IMR-90 (cell line): ENCODE measurements around the gene CD164L2. TPM values are rescaled to one million over a fixed set of nuclear protein-coding genes. Genes with fewer than 3 reads are reported as not detected.

Experiments used
- ATAC-seq: fragments of 200-7000 bp; cut with Tn5 transposase; 2 replicates; pipeline ENCODE4 v1.9.1; 2020; ENCODE audit warnings: low read depth, mild to moderate bottlenecking, moderate library complexity
- BruUV-seq: library from RNA; stranded (reverse); fragments of 400-500 nt; replicated peaks from 2 replicates; lab custom pipeline; 2021; lab: Mats Ljungman, UMichigan
- CTCF ChIA-PET: fragments of 300-600 bp; formaldehyde crosslinking; extraction: SDS; loops from one replicate; lab custom pipeline; 2021; ENCODE audit warnings: antibody characterized with exemption; lab: Yijun Ruan, JAX
- POLR2A ChIA-PET: fragments of 300-600 bp; sonication (Branson Sonifier 250); formaldehyde crosslinking; loops from one replicate; lab custom pipeline; 2022; ENCODE audit warnings: antibody characterized with exemption; ENCODE audit not compliant: unreplicated experiment; lab: Charles Lee
- DNase-seq: peaks from one replicate; pipeline ENCODE4 v3.0.0; 2013
- H2AFZ ChIP-seq: replicated peaks from 2 replicates; pipeline ENCODE3; 2013; ENCODE audit warnings: low read length, mild to moderate bottlenecking; ENCODE audit not compliant: poor library complexity
- H2AK5ac ChIP-seq: 2 replicates; pipeline ENCODE4 v1.6.1; 2013; ENCODE audit warnings: low read depth, low read length, inconsistent platforms
- H2AK9ac ChIP-seq: replicated peaks from 2 replicates; pipeline ENCODE3; 2013; ENCODE audit warnings: mild to moderate bottlenecking, low read depth, low read length, moderate library complexity; ENCODE audit not compliant: poor library complexity
- H2BK120ac ChIP-seq: 2 replicates; pipeline ENCODE4 v1.6.1; 2013; ENCODE audit warnings: low read depth, low read length, inconsistent platforms
- H2BK15ac ChIP-seq: 3 replicates; pipeline ENCODE4 v1.6.1; 2013; ENCODE audit warnings: low read depth, low read length, inconsistent platforms
- H2BK20ac ChIP-seq: 2 replicates; pipeline ENCODE4 v1.6.1; 2013; ENCODE audit warnings: low read depth, mild to moderate bottlenecking, inconsistent platforms, low read length, moderate library complexity
- H2BK5ac ChIP-seq: 2 replicates; pipeline ENCODE4 v1.6.1; 2013; ENCODE audit warnings: mild to moderate bottlenecking, low read depth, low read length, inconsistent platforms; ENCODE audit not compliant: poor library complexity, severe bottlenecking
- H3K14ac ChIP-seq: replicated peaks from 2 replicates; pipeline ENCODE4 v1.6.1; 2013; ENCODE audit warnings: low read depth, low read length, inconsistent platforms
- H3K18ac ChIP-seq: 2 replicates; pipeline ENCODE4 v1.6.1; 2013; ENCODE audit warnings: low read depth, low read length, control low read depth
- H3K23ac ChIP-seq: 2 replicates; pipeline ENCODE4 v1.6.1; 2013; ENCODE audit warnings: low read depth, low read length, inconsistent platforms
- H3K27ac ChIP-seq: 2 replicates; pipeline ENCODE4 v1.5.1; 2013; ENCODE audit warnings: mild to moderate bottlenecking, control low read depth, low read length; ENCODE audit not compliant: insufficient read depth
- H3K27me3 ChIP-seq: 2 replicates; pipeline ENCODE4 v1.6.1; 2013; ENCODE audit warnings: low read length; ENCODE audit not compliant: control insufficient read depth, insufficient read depth
- H3K36me3 ChIP-seq: 2 replicates; pipeline ENCODE4 v1.6.1; 2013; ENCODE audit warnings: low read length, mixed read lengths; ENCODE audit not compliant: control insufficient read depth, insufficient read depth
- H3K4ac ChIP-seq: 2 replicates; pipeline ENCODE4 v1.6.1; 2013; ENCODE audit warnings: low read depth, low read length, inconsistent platforms
- H3K4me1 ChIP-seq: 2 replicates; pipeline ENCODE4 v1.6.1; 2013; ENCODE audit warnings: low read length, mixed read lengths; ENCODE audit not compliant: control insufficient read depth, insufficient read depth
- H3K4me2 ChIP-seq: 2 replicates; pipeline ENCODE4 v1.6.1; 2013; ENCODE audit warnings: low read depth, mild to moderate bottlenecking, control low read depth, low read length, moderate library complexity
- H3K4me3 ChIP-seq: 2 replicates; pipeline ENCODE4 v1.5.1; 2013; ENCODE audit warnings: low read depth, mild to moderate bottlenecking, control low read depth, low read length, moderate library complexity; ENCODE audit not compliant: insufficient read depth
- H3K56ac ChIP-seq: 2 replicates; pipeline ENCODE4 v1.6.1; 2013; ENCODE audit warnings: low read length, inconsistent platforms; ENCODE audit not compliant: insufficient read depth; ENCODE audit errors: extremely low read depth
- H3K79me1 ChIP-seq, 2 experiments: 2 replicates each; pipeline ENCODE4 v1.6.1; 2013; ENCODE audit warnings: low read length in 2 of 2, inconsistent platforms in 1 of 2, low read depth in 1 of 2
- H3K9ac ChIP-seq: 2 replicates; pipeline ENCODE4 v1.6.1; 2013; ENCODE audit warnings: low read depth, low read length, control low read depth
- H3K9me1 ChIP-seq: 2 replicates; pipeline ENCODE4 v1.6.1; 2013; ENCODE audit warnings: low read length, inconsistent platforms; ENCODE audit not compliant: insufficient read depth
- H3K9me3 ChIP-seq: 2 replicates; pipeline ENCODE4 v1.6.1; 2013; ENCODE audit warnings: low read length; ENCODE audit not compliant: control insufficient read depth, insufficient read depth
- H4K20me1 ChIP-seq: 2 replicates; pipeline ENCODE4 v1.6.1; 2013; ENCODE audit warnings: low read length, inconsistent platforms; ENCODE audit not compliant: insufficient read depth
- H4K5ac ChIP-seq: 2 replicates; pipeline ENCODE4 v1.6.1; 2013; ENCODE audit warnings: mild to moderate bottlenecking, low read depth, low read length, control low read depth
- H4K8ac ChIP-seq, 2 experiments: 2 replicates each; pipeline ENCODE4 v1.6.1; 2013; ENCODE audit warnings: low read depth in 2 of 2, low read length in 2 of 2, control low read depth in 1 of 2, inconsistent platforms in 1 of 2
- H4K91ac ChIP-seq: 2 replicates; pipeline ENCODE4 v1.6.1; 2013; ENCODE audit warnings: low read depth, low read length, inconsistent platforms; ENCODE audit not compliant: insufficient read depth
- BHLHE40 ChIP-seq: fragments of 150-350 bp; IDR thresholded peaks from 2 replicates; pipeline ENCODE4 v1.6.1; 2016; ENCODE audit warnings: mild to moderate bottlenecking, low read depth, low read length
- CEBPB ChIP-seq: IDR thresholded peaks from 2 replicates; pipeline ENCODE4 v1.6.1; 2012; ENCODE audit warnings: low read depth, low read length, improper control_type of control experiment
- CHD1 ChIP-seq: IDR thresholded peaks from 2 replicates; pipeline ENCODE4 v1.6.1; 2012; ENCODE audit warnings: low read depth, low read length, improper control_type of control experiment
- MXI1 ChIP-seq: IDR thresholded peaks from 2 replicates; pipeline ENCODE4 v1.6.1; 2012; ENCODE audit warnings: low read depth, mild to moderate bottlenecking, low read length, moderate library complexity, borderline replicate concordance
- RAD21 ChIP-seq: IDR thresholded peaks from 2 replicates; pipeline ENCODE4 v1.6.1; 2012; ENCODE audit warnings: low read length, improper control_type of control experiment
- RCOR1 ChIP-seq: IDR thresholded peaks from 2 replicates; pipeline ENCODE4 v1.6.1; 2012; ENCODE audit warnings: mild to moderate bottlenecking, low read length, improper control_type of control experiment; ENCODE audit not compliant: insufficient replicate concordance
- RFX5 ChIP-seq: IDR thresholded peaks from 2 replicates; pipeline ENCODE4 v1.8.0; 2012; ENCODE audit warnings: low read depth, mild to moderate bottlenecking, low read length, moderate library complexity
- SMC3 ChIP-seq: fragments of 150-350 bp; IDR thresholded peaks from 2 replicates; pipeline ENCODE4 v1.6.1; 2016; ENCODE audit warnings: low read depth, mild to moderate bottlenecking, antibody characterized with exemption, low read length, moderate library complexity
- WGBS, 2 experiments: methylation state at CpG; one replicate each; pipeline versions ENCODE4 v1.1.5 to v1.1.7; 2013; ENCODE audit warnings: missing lambda C conversion rate in 2 of 2; ENCODE audit not compliant: insufficient read length in 1 of 2; ENCODE audit errors: extremely low coverage in 2 of 2; 5-methylcytosine and 5-hydroxymethylcytosine counted together
- dilution Hi-C: fragments of 300-500 bp; cut with HindIII; formaldehyde crosslinking; loops from one replicate; pipeline ENCODE4 v1.14.3; 2018; ENCODE audit warnings: low sequenced_read_pairs; ENCODE audit not compliant: unreplicated experiment
- in situ Hi-C: fragments of 300-500 bp; cut with MboI; formaldehyde crosslinking; loops from 3 replicates; pipeline ENCODE4 v1.14.3; 2019; ENCODE audit warnings: low sequenced_read_pairs, inconsistent platforms, mixed read lengths
- intact Hi-C: fragments of 100-400 bp; cut with micrococcal nuclease; formaldehyde crosslinking; loops from 2 replicates; pipeline ENCODE4 v1.10.0; 2022
- polyA plus RNA-seq, 3 experiments: library from polyadenylated mRNA; depleted of rRNA; stranded (reverse); fragments of >200 nt; gene quantifications; 2 replicates each; pipeline ENCODE4 v1.2.3, GENCODE V29; 2012; ENCODE audit warnings: low replicate concordance in 1 of 3
- total RNA-seq: library from RNA; depleted of rRNA; stranded (reverse); fragments of >200 nt; gene quantifications from 2 replicates; pipeline ENCODE4 v1.2.3, GENCODE V29; 2012
- TF ChIP-seq, protein P1 (sequence below): fragments of 150-350 bp; IDR thresholded peaks from 2 replicates; pipeline ENCODE4 v1.6.1; 2017; ENCODE audit warnings: mild to moderate bottlenecking, antibody characterized with exemption, low read length, low read depth
- TF ChIP-seq, protein P2 (sequence below): conservative IDR thresholded peaks from 2 replicates; pipeline ENCODE4 v1.5.1; 2012; ENCODE audit warnings: mild to moderate bottlenecking, low read depth, low read length, improper control_type of control experiment
- TF ChIP-seq, protein P3 (sequence below): fragments of 150-350 bp; IDR thresholded peaks from 2 replicates; pipeline ENCODE4 v1.6.1; 2016; ENCODE audit warnings: low read depth, mild to moderate bottlenecking, low read length, moderate library complexity, borderline replicate concordance

CD164L2 gene
- total and polyA plus RNA-seq, 2 of the 4 experiments (the other 2 are of a cell fraction) = not detected

DNA sequence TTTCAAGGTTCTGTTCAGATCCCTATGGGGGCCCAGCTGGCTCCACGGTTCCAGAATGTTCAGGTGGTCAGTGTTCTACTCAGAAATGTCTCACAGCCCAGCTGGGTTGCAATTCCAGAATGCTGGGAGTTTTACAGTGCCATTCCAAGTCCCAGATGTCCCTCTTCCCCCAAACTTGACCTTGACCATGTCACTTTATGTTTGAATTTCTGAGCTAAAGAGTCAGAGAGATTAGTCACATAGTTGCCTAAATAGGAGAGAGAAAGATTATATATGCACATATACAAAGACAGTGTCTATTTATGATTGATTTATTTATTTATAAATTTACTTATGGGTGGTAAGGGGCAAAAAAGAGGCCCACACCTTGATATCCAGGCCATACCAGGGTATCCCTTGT, 11.8 kb upstream of the CD164L2 start (continued):
- TF ChIP-seq MXI1 = no peak

DNA sequence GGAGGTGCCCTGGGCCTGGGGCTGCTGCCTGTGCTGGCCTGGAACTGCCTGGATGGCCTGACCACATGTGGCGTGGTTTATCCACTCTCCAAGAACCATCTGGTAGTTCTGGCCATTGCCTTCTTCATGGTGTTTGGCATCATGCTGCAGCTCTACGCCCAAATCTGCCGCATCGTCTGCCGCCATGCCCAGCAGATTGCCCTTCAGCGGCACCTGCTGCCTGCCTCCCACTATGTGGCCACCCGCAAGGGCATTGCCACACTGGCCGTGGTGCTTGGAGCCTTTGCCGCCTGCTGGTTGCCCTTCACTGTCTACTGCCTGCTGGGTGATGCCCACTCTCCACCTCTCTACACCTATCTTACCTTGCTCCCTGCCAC, 11.1 kb upstream of the CD164L2 start:
- no peak overlapping the region for H3K14ac ChIP-seq
- H3K4me3 ChIP-seq = no peak overlapping the region
- no peak overlapping the region for H3K4ac ChIP-seq
- no peak overlapping the region for H3K18ac ChIP-seq
- in situ Hi-C loops = loop anchor here (5.0 to 10.0 kb wide), 2 partner anchors 92 to 289 kb away; no protein-coding TSS in a partner anchor
- H3K23ac ChIP-seq = peak overlapping the region; percentile 15; the same call in 1 of the 2 replicates
- no peak overlapping the region; the same call in 1 of the 2 replicates for H3K9ac ChIP-seq
- H3K9me3 ChIP-seq = no peaks in the 10 kb centered on the region
- H4K8ac ChIP-seq = no peak overlapping the region
- intact Hi-C loops = loop anchor here (5.0 to 10.0 kb wide), 3 partner anchors 199 to 292 kb away; no protein-coding TSS in a partner anchor
- H4K91ac ChIP-seq = no peak overlapping the region
- H2BK120ac ChIP-seq = no peak overlapping the region
- H3K79me1 ChIP-seq = peaks cover 0 to 28% of the 10 kb centered on the region in 2 experiments; a peak in 3 of 4 replicates
- ChIA-PET POLR2A (no interaction called here), CTCF (interaction anchor here (0.6 to 4.7 kb wide), 10 partner anchors 28 to 349 kb away, joined by 3 to 79 read pairs (median 3); partner anchors contain the start of gene MAP3K6)
- no peak overlapping the region for H3K27ac ChIP-seq
- no peak overlapping the region for H3K56ac ChIP-seq
- H3K27me3 ChIP-seq = no peaks in the 10 kb centered on the region
- peak overlapping the region; percentile 76 for H2AK5ac ChIP-seq
- DNase-seq = no peak
- peak overlapping the region; percentile 60 for H2AK9ac ChIP-seq
- dilution Hi-C loops = no loop called here
- peaks cover 17% of the 10 kb centered on the region for H3K4me1 ChIP-seq
- no peaks in the 10 kb centered on the region for H4K20me1 ChIP-seq
- TF ChIP-seq, protein P1, sequence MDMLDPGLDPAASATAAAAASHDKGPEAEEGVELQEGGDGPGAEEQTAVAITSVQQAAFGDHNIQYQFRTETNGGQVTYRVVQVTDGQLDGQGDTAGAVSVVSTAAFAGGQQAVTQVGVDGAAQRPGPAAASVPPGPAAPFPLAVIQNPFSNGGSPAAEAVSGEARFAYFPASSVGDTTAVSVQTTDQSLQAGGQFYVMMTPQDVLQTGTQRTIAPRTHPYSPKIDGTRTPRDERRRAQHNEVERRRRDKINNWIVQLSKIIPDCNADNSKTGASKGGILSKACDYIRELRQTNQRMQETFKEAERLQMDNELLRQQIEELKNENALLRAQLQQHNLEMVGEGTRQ = no peak
- TF ChIP-seq MXI1 (no peak), CEBPB (no peak), RCOR1 (no peak), BHLHE40 (no peak), CHD1 (no peak), RFX5 (no peak), SMC3 (no peak), RAD21 (no peak)
- TF ChIP-seq, protein P2, sequence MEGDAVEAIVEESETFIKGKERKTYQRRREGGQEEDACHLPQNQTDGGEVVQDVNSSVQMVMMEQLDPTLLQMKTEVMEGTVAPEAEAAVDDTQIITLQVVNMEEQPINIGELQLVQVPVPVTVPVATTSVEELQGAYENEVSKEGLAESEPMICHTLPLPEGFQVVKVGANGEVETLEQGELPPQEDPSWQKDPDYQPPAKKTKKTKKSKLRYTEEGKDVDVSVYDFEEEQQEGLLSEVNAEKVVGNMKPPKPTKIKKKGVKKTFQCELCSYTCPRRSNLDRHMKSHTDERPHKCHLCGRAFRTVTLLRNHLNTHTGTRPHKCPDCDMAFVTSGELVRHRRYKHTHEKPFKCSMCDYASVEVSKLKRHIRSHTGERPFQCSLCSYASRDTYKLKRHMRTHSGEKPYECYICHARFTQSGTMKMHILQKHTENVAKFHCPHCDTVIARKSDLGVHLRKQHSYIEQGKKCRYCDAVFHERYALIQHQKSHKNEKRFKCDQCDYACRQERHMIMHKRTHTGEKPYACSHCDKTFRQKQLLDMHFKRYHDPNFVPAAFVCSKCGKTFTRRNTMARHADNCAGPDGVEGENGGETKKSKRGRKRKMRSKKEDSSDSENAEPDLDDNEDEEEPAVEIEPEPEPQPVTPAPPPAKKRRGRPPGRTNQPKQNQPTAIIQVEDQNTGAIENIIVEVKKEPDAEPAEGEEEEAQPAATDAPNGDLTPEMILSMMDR = no peak
- TF ChIP-seq, protein P3, sequence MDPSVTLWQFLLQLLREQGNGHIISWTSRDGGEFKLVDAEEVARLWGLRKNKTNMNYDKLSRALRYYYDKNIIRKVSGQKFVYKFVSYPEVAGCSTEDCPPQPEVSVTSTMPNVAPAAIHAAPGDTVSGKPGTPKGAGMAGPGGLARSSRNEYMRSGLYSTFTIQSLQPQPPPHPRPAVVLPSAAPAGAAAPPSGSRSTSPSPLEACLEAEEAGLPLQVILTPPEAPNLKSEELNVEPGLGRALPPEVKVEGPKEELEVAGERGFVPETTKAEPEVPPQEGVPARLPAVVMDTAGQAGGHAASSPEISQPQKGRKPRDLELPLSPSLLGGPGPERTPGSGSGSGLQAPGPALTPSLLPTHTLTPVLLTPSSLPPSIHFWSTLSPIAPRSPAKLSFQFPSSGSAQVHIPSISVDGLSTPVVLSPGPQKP = no peak
- no peak overlapping the region for H2BK15ac ChIP-seq
- H3K9me1 ChIP-seq = peaks cover 20% of the 10 kb centered on the region
- BruUV-seq = no TSS peak
- WGBS, 2 experiments = 97% methylated on average over 9 of the region's 9 CpGs; no CpG with 5 or more reads in 1 of the 2 experiments
- H2BK5ac ChIP-seq = peak overlapping the region; percentile 1
- no peak overlapping the region for H2BK20ac ChIP-seq
- no peak overlapping the region for H4K5ac ChIP-seq
- H3K4me2 ChIP-seq = no peak overlapping the region
- no peak for ATAC-seq
- no peaks in the 10 kb centered on the region; the same call in 1 of the 2 replicates for H3K36me3 ChIP-seq
- no peak overlapping the region for H2AFZ ChIP-seq
